Neural progenitor cell (in vitro differentiated cells): ENCODE data around the gene SPIN1. TPM values are rescaled to one million over a fixed set of nuclear protein-coding genes. Genes with fewer than 3 reads are reported as not detected.

Experiments
- DNase-seq: peaks from one replicate; pipeline ENCODE4 v3.0.0-alpha.2; 2016; ENCODE audit warnings: low spot score
- H2AFZ ChIP-seq: fragments of 200-600 bp; sonication (generic); replicated peaks from 2 replicates; pipeline ENCODE4 v1.6.1; 2016; ENCODE audit warnings: antibody characterized with exemption
- H3F3A ChIP-seq: fragments of 200-600 bp; sonication (generic); 2 replicates; pipeline ENCODE4 v1.6.1; 2016; ENCODE audit warnings: antibody characterized with exemption, low read depth
- H3K27ac ChIP-seq: fragments of 200-600 bp; sonication (generic); 2 replicates; pipeline ENCODE4 v1.5.1; 2016; ENCODE audit warnings: mild to moderate bottlenecking
- H3K27me3 ChIP-seq: fragments of 200-600 bp; sonication (generic); 2 replicates; pipeline ENCODE4 v1.6.1; 2016; ENCODE audit warnings: mild to moderate bottlenecking, moderate library complexity
- H3K36me3 ChIP-seq: fragments of 200-600 bp; sonication (generic); 2 replicates; pipeline ENCODE4 v1.5.1; 2016
- H3K4me1 ChIP-seq: fragments of 200-600 bp; sonication (generic); 2 replicates; pipeline ENCODE4 v1.6.1; 2016; ENCODE audit warnings: mixed run types
- H3K4me2 ChIP-seq: fragments of 200-600 bp; sonication (generic); 2 replicates; pipeline ENCODE4 v1.6.1; 2016
- H3K4me3 ChIP-seq: fragments of 200-600 bp; sonication (generic); 2 replicates; pipeline ENCODE4 v1.5.1; 2016
- H3K79me2 ChIP-seq: fragments of 200-600 bp; sonication (generic); 2 replicates; pipeline ENCODE4 v1.6.1; 2016; ENCODE audit warnings: low read depth
- H3K9ac ChIP-seq: fragments of 200-600 bp; sonication (generic); 2 replicates; pipeline ENCODE4 v1.6.1; 2016
- H3K9me3 ChIP-seq: fragments of 200-600 bp; sonication (generic); 2 replicates; pipeline ENCODE4 v1.5.1; 2016; ENCODE audit warnings: low read depth
- H4K20me1 ChIP-seq: fragments of 200-600 bp; sonication (generic); 2 replicates; pipeline ENCODE4 v1.6.1; 2016; ENCODE audit warnings: low read depth
- H3K27ac Mint-ChIP-seq: 3 replicates; pipeline ENCODE4 v1.8.0; 2021; ENCODE audit warnings: mixed read lengths
- H3K27me3 Mint-ChIP-seq: 2 replicates; pipeline ENCODE4 v1.8.0; 2022; ENCODE audit warnings: low read depth, mild to moderate bottlenecking, inconsistent platforms, moderate library complexity, mixed read lengths; ENCODE audit not compliant: insufficient read depth
- H3K36me3 Mint-ChIP-seq: 3 replicates; pipeline ENCODE4 v1.8.0; 2021; ENCODE audit warnings: mixed read lengths
- H3K4me1 Mint-ChIP-seq: 3 replicates; pipeline ENCODE4 v1.8.0; 2021; ENCODE audit warnings: mixed read lengths
- H3K4me3 Mint-ChIP-seq: 3 replicates; pipeline ENCODE4 v1.8.0; 2021; ENCODE audit warnings: mild to moderate bottlenecking, moderate library complexity, mixed read lengths
- H3K9me3 Mint-ChIP-seq: 3 replicates; pipeline ENCODE4 v1.8.0; 2020; ENCODE audit warnings: mixed read lengths
- CTCF ChIP-seq: fragments of 200-600 bp; sonication (generic); IDR thresholded peaks from 2 replicates; pipeline ENCODE4 v1.5.1; 2017; ENCODE audit warnings: antibody characterized with exemption, mild to moderate bottlenecking
- EZH2 ChIP-seq: fragments of 200-600 bp; sonication (generic); IDR thresholded peaks from 2 replicates; pipeline ENCODE4 v1.6.1; 2017; ENCODE audit warnings: antibody characterized with exemption, mild to moderate bottlenecking, moderate library complexity
- EZH2phosphoT487 ChIP-seq: fragments of 200-600 bp; sonication (generic); IDR thresholded peaks from 2 replicates; pipeline ENCODE4 v1.6.1; 2017; ENCODE audit warnings: antibody characterized with exemption
- total RNA-seq: library from RNA; depleted of rRNA; stranded (reverse); fragments of >200 nt; gene quantifications from 2 replicates; pipeline ENCODE4 v1.2.3, GENCODE V29; 2015; ENCODE audit warnings: low replicate concordance

The SPIN1 gene
- total RNA-seq, 1 donor from 2014 or later = 101 TPM

DNA sequence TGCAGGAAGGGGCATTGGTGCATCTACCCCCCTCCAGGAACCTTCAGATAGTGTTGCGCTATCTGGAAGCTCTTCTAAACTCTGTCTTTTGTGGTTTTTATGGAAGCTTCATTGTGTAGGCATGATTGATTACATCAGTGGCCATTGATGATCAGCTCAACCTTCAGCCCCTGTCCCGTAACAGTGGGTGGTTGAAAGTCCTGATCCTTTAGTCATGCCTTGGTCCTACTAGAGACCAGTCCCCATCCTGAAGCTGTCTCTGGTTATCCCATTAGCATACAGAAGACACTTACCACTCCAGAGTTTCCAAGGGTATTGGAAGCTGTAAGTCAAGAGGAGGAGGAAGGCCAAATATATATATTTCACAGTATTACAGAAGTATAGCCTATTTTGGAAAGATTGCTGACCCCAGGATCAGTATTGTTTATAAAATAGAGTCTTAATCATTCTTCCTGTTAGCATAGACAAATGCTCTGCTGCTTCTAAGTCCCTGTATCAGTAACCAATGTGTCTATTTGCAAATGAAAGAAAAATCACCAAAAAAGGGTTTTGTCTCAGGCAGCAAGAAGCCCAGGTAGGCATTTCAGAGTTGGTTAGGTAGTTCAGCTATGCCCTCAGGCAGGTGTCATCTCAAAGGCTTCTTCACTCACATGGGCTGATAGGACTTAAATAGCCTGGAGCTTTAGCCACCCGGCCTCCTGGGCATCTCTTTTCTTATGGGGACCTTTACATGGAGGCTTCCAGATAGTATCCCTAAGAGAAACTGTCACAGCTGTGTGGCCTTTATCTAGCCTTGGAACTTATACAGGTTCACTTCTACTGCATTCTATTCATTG lies 41.6 kb downstream of the SPIN1 start:
- TF ChIP-seq EZH2phosphoT487 (no peak), EZH2 (no peak), CTCF (no peak)
- DNase-seq = no peak
- Mint-ChIP-seq H3K4me1 (peaks cover 11% of the 10 kb centered on the region), H3K36me3 (peaks cover 35% of the 10 kb centered on the region), H3K9me3 (no peaks in the 10 kb centered on the region), H3K27ac (no peak overlapping the region), H3K4me3 (no peak overlapping the region), H3K27me3 (no peaks in the 10 kb centered on the region)
- peaks cover 65% of the 10 kb centered on the region for H4K20me1 ChIP-seq
- H3K79me2 ChIP-seq = peaks cover 99% of the 10 kb centered on the region
- H3K4me3 ChIP-seq = no peak overlapping the region
- no peak overlapping the region for H2AFZ ChIP-seq
- H3F3A ChIP-seq = no peaks in the 10 kb centered on the region
- no peaks in the 10 kb centered on the region for H3K36me3 ChIP-seq
- H3K4me2 ChIP-seq = no peak overlapping the region
- H3K4me1 ChIP-seq = no peaks in the 10 kb centered on the region
- H3K9me3 ChIP-seq = no peaks in the 10 kb centered on the region
- H3K27ac ChIP-seq = no peak overlapping the region
- no peaks in the 10 kb centered on the region for H3K27me3 ChIP-seq
- no peak overlapping the region for H3K9ac ChIP-seq

GRCh38 chr9:88433583-88434255 lies 45.5 kb downstream of the SPIN1 start:
- H3K4me1 ChIP-seq = no peaks in the 10 kb centered on the region
- H3F3A ChIP-seq = no peaks in the 10 kb centered on the region
- DNase-seq = no peak
- H2AFZ ChIP-seq = no peak overlapping the region
- TF ChIP-seq EZH2 (no peak), CTCF (no peak), EZH2phosphoT487 (no peak)
- no peak overlapping the region for H3K27ac Mint-ChIP-seq
- peaks cover 57% of the 10 kb centered on the region for H3K36me3 Mint-ChIP-seq
- no peaks in the 10 kb centered on the region for H3K27me3 Mint-ChIP-seq
- no peak overlapping the region for H3K4me3 Mint-ChIP-seq
- H3K79me2 ChIP-seq = peaks cover 96% of the 10 kb centered on the region
- peaks cover 3% of the 10 kb centered on the region for H3K9me3 Mint-ChIP-seq
- no peak overlapping the region for H3K27ac ChIP-seq
- no peaks in the 10 kb centered on the region for H3K36me3 ChIP-seq
- no peak overlapping the region for H3K9ac ChIP-seq
- H4K20me1 ChIP-seq = peaks cover 28% of the 10 kb centered on the region
- H3K9me3 ChIP-seq = no peaks in the 10 kb centered on the region
- H3K4me3 ChIP-seq = no peak overlapping the region
- H3K27me3 ChIP-seq = no peaks in the 10 kb centered on the region
- H3K4me2 ChIP-seq = no peak overlapping the region
- H3K4me1 Mint-ChIP-seq = no peaks in the 10 kb centered on the region

- DNase-seq = no peak
- Histone ChIP-seq H3K9ac (no peak overlapping the region), H4K20me1 (peaks cover 16% of the 10 kb centered on the region), H3K27ac (no peak overlapping the region), H3F3A (no peaks in the 10 kb centered on the region), H3K4me3 (no peak overlapping the region), H3K4me2 (no peak overlapping the region), H3K27me3 (no peaks in the 10 kb centered on the region), H3K9me3 (no peaks in the 10 kb centered on the region), H2AFZ (no peak overlapping the region), H3K36me3 (no peaks in the 10 kb centered on the region), H3K79me2 (peaks cover 93% of the 10 kb centered on the region), H3K4me1 (no peaks in the 10 kb centered on the region)
- Mint-ChIP-seq H3K27me3 (no peaks in the 10 kb centered on the region), H3K4me3 (no peak overlapping the region), H3K27ac (no peak overlapping the region), H3K9me3 (peaks cover 3% of the 10 kb centered on the region), H3K4me1 (no peaks in the 10 kb centered on the region), H3K36me3 (peaks cover 54% of the 10 kb centered on the region)
- TF ChIP-seq EZH2 = no peak
- TF ChIP-seq CTCF = no peak
- no peak for TF ChIP-seq EZH2phosphoT487
Observed at GRCh38 chr9:88435336-88435735, 47.1 kb downstream of the SPIN1 start.
